Measurements from ENCODE around the gene ZNF578. TPM values are rescaled to one million over a fixed set of nuclear protein-coding genes. Genes with fewer than 3 reads are reported as not detected.
"Not testable (repeated sequence)": the region's sequence is repeated elsewhere in the genome, so short reads cannot be mapped to it uniquely, and the experiment has no call there.

The ZNF578 gene
- total RNA-seq, 1 experiment from 2014 or later: not detected

GRCh38 chr19:52473655-52474350 is 20.4 kb downstream of the ZNF578 start:
- intact Hi-C loops (cut with micrococcal nuclease): no loop called here
- CTCF ChIA-PET: interaction anchor here (0.6 kb wide), 1 partner anchor 485 kb away, joined by 3 read pairs; no protein-coding TSS in a partner anchor
- POLR2A ChIA-PET: no interaction called here
- BruUV-seq (replicated peaks): no TSS peak
- H3K4me3 Mint-ChIP-seq (ENCODE audit: unreplicated experiment): no peak overlapping the region
- H3K9me3 Mint-ChIP-seq (ENCODE audit: unreplicated experiment): peaks cover 34% of the 10 kb centered on the region
- TF ChIP-seq, protein P1, sequence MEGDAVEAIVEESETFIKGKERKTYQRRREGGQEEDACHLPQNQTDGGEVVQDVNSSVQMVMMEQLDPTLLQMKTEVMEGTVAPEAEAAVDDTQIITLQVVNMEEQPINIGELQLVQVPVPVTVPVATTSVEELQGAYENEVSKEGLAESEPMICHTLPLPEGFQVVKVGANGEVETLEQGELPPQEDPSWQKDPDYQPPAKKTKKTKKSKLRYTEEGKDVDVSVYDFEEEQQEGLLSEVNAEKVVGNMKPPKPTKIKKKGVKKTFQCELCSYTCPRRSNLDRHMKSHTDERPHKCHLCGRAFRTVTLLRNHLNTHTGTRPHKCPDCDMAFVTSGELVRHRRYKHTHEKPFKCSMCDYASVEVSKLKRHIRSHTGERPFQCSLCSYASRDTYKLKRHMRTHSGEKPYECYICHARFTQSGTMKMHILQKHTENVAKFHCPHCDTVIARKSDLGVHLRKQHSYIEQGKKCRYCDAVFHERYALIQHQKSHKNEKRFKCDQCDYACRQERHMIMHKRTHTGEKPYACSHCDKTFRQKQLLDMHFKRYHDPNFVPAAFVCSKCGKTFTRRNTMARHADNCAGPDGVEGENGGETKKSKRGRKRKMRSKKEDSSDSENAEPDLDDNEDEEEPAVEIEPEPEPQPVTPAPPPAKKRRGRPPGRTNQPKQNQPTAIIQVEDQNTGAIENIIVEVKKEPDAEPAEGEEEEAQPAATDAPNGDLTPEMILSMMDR (IDR thresholded peaks at IDR 0.05; ENCODE audit: unreplicated experiment): no peak
- H3K27ac Mint-ChIP-seq (ENCODE audit: low read depth, unreplicated experiment): no peak overlapping the region
- no peaks in the 10 kb centered on the region for H3K4me1 Mint-ChIP-seq (ENCODE audit: insufficient read depth, unreplicated experiment)
- no peaks in the 10 kb centered on the region for H3K27me3 Mint-ChIP-seq (ENCODE audit: insufficient read depth, unreplicated experiment)
- no peaks in the 10 kb centered on the region for H3K36me3 Mint-ChIP-seq (ENCODE audit: insufficient read depth, unreplicated experiment)
- peak; percentile 6 for DNase-seq (ENCODE audit: unreplicated experiment)

- no TSS peak for BruUV-seq (replicated peaks)
- no peaks in the 10 kb centered on the region for H3K27me3 Mint-ChIP-seq (ENCODE audit: insufficient read depth, unreplicated experiment)
- no peaks in the 10 kb centered on the region for H3K36me3 Mint-ChIP-seq (ENCODE audit: insufficient read depth, unreplicated experiment)
- DNase-seq (ENCODE audit: unreplicated experiment): no peak
- H3K9me3 Mint-ChIP-seq (ENCODE audit: unreplicated experiment): peaks cover 34% of the 10 kb centered on the region
- POLR2A ChIA-PET: no interaction called here
- TF ChIP-seq, protein P1 (IDR thresholded peaks at IDR 0.05; ENCODE audit: unreplicated experiment): no peak
- H3K27ac Mint-ChIP-seq (ENCODE audit: low read depth, unreplicated experiment): no peak overlapping the region
- no peak overlapping the region for H3K4me3 Mint-ChIP-seq (ENCODE audit: unreplicated experiment)
- no peaks in the 10 kb centered on the region for H3K4me1 Mint-ChIP-seq (ENCODE audit: insufficient read depth, unreplicated experiment)
- intact Hi-C loops (cut with micrococcal nuclease): no loop called here
- CTCF ChIA-PET: interaction anchor here (0.6 kb wide), 1 partner anchor 484 kb away, joined by 3 read pairs; no protein-coding TSS in a partner anchor
These were observed 21.2 kb downstream of the ZNF578 start for GRCh38 chr19:52474351-52475127.

DNA sequence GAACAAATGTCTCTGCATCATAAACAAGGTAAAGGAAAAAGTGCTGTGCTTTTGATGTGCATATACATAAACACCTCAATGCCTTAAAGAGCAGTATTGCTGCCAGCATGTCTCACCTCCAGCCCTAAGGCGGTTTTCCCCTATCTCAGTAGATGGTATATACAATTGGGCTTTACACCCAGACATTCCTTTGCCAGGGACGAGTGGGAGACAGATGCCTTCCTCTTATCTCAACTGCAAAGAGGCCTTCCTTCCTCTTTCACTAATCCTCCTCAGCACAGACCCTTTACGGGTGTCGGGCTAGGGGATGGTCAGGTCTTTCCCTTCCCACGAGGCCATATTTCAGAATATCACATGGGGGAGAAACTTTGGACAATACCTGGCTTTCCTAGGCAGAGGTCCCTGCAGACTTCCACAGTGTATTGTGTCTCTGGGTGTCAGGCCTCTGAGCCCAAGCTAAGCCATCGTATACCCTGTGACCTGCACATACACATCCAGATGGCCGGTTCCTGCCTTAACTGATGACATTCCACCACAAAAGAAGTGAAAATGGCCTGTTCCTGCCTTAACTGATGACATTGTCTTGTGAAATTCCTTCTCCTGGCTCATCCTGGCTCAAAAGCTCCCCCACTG is 30.9 kb downstream of the ZNF578 start:
- peaks cover 27% of the 10 kb centered on the region for H3K9me3 Mint-ChIP-seq (ENCODE audit: unreplicated experiment)
- H3K36me3 Mint-ChIP-seq (ENCODE audit: insufficient read depth, unreplicated experiment); POLR2A ChIA-PET; CTCF ChIA-PET; H3K27ac Mint-ChIP-seq (ENCODE audit: low read depth, unreplicated experiment); BruUV-seq (replicated peaks); H3K4me3 Mint-ChIP-seq (ENCODE audit: unreplicated experiment); H3K27me3 Mint-ChIP-seq (ENCODE audit: insufficient read depth, unreplicated experiment); intact Hi-C loops (cut with micrococcal nuclease); H3K4me1 Mint-ChIP-seq (ENCODE audit: insufficient read depth, unreplicated experiment); DNase-seq (ENCODE audit: unreplicated experiment): not testable (repeated sequence)

GRCh38 chr19:52485064-52485463 is 31.7 kb downstream of the ZNF578 start:
- intact Hi-C loops (cut with micrococcal nuclease); CTCF ChIA-PET; H3K27ac Mint-ChIP-seq (ENCODE audit: low read depth, unreplicated experiment); BruUV-seq (replicated peaks); DNase-seq (ENCODE audit: unreplicated experiment); H3K4me1 Mint-ChIP-seq (ENCODE audit: insufficient read depth, unreplicated experiment); H3K4me3 Mint-ChIP-seq (ENCODE audit: unreplicated experiment); H3K27me3 Mint-ChIP-seq (ENCODE audit: insufficient read depth, unreplicated experiment); POLR2A ChIA-PET; H3K36me3 Mint-ChIP-seq (ENCODE audit: insufficient read depth, unreplicated experiment): not testable (repeated sequence)
- H3K9me3 Mint-ChIP-seq (ENCODE audit: unreplicated experiment): peaks cover 27% of the 10 kb centered on the region

DNA sequence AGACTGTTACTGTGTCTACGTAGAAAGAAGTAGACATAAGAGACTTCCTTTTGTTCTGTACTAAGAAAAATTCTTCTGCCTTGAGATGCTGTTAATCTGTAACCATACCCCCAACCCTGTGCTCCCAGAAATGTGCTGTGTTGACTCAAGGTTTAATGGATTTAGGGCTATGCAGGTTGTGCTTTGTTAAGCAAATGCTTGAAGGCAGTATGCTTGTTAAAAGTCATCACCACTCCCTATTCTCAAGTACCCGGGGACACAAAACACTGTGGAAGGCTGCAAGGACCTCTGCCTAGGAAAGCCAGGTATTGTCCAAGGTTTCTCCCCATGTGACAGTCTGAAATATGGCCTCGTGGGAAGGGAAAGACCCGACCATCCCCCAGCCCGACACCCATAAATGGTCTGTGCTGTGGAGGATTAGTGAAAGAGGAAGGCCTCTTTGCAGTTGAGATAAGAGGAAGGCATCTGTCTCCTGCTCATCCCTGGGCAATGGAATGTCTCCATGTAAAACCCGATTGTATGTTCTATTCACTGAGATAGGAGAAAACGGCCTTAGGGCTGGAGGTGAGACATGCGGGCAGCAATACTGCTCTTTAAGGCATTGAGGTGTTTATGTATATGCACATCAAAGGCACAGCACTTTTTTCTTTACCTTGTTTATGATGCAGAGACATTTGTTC is 32.3 kb downstream of the ZNF578 start:
- DNase-seq (ENCODE audit: unreplicated experiment); H3K36me3 Mint-ChIP-seq (ENCODE audit: insufficient read depth, unreplicated experiment); H3K27me3 Mint-ChIP-seq (ENCODE audit: insufficient read depth, unreplicated experiment); intact Hi-C loops (cut with micrococcal nuclease); CTCF ChIA-PET; BruUV-seq (replicated peaks); H3K27ac Mint-ChIP-seq (ENCODE audit: low read depth, unreplicated experiment); POLR2A ChIA-PET; H3K4me3 Mint-ChIP-seq (ENCODE audit: unreplicated experiment); H3K4me1 Mint-ChIP-seq (ENCODE audit: insufficient read depth, unreplicated experiment): not testable (repeated sequence)
- H3K9me3 Mint-ChIP-seq (ENCODE audit: unreplicated experiment): peaks cover 27% of the 10 kb centered on the region

All from MCF 10A (cell line).